GM10266 (cell line): ENCODE data around the gene TNFRSF12A.

ENCODE experiments used
- DNase-seq: peaks from one replicate; pipeline ENCODE4 v3.0.0; 2012; ENCODE audit errors: extremely low spot score
- TF ChIP-seq, protein P1 (sequence below): IDR thresholded peaks from 2 replicates; pipeline ENCODE4 v1.5.1; 2012; ENCODE audit warnings: mild to moderate bottlenecking, low read depth; ENCODE audit not compliant: control insufficient read depth, insufficient read depth; ENCODE audit errors: missing control alignments

The TNFRSF12A gene

DNA sequence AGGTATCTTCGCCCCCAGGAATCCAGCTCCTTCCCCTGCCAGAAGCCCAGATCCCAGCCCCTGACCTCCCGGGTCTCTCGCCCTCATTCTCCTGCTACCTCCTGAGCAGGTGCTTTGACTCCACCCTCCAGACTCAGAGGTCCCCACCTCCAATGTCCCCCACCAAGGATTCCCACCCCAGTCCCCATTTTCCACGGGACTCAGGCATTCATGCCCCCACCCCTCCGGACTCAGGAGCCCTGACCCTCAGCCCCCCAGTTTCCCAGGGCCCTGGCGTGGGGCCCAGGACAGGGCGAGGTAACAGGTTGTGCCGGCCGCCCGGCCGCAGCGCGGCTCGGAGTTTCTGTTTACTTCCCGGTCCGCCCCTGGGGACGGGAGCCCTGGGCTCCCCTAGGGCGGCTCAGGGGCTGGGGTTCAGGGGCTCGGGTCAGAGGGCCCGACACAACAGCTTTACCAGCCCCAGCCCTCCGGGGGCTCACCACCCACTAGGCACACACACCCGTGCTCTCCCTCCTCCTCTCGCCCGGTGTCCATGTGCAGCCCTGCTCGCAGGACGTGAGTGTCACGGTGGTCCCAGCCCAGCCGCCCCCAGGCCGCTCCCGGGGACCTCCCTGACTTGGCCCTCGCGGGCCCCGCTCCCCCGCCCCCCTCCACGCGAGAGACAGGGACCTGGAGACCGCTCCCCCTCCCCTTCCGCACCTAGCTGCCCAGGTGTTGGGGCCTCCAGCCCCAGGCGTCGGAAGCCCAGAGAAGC lies 16.0 kb downstream of the TNFRSF12A start:
- DNase-seq: no peak
- TF ChIP-seq, protein P1, sequence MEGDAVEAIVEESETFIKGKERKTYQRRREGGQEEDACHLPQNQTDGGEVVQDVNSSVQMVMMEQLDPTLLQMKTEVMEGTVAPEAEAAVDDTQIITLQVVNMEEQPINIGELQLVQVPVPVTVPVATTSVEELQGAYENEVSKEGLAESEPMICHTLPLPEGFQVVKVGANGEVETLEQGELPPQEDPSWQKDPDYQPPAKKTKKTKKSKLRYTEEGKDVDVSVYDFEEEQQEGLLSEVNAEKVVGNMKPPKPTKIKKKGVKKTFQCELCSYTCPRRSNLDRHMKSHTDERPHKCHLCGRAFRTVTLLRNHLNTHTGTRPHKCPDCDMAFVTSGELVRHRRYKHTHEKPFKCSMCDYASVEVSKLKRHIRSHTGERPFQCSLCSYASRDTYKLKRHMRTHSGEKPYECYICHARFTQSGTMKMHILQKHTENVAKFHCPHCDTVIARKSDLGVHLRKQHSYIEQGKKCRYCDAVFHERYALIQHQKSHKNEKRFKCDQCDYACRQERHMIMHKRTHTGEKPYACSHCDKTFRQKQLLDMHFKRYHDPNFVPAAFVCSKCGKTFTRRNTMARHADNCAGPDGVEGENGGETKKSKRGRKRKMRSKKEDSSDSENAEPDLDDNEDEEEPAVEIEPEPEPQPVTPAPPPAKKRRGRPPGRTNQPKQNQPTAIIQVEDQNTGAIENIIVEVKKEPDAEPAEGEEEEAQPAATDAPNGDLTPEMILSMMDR: no peak

DNA sequence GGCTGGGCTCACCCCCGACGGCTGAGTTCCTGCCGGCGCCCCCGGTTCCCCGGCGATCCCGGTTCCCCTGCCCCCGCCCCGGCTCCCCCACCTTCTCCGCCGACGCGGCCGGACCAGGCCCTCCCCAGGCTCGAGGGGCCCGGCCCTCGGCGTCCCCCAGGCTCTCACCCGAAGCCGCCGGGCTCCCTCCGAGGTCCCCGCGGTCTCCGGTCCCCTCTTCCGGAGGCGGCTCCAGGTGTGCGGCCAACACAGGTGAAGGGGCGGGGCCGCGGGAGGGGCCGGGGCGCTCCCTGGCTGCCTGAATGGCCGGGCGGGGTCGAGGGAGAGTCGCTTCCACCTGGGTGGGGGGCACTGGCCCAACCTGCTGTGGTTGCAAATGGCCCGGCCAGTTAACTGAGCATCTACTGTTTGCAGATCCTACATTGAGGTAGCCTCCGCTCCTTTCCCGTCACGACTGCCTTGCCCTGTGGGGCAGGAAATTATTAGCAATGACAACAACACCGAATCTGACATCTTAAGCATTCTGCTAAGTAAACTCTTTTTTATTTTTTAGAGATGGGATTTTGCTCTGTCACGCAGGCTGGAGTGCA lies 16.7 kb downstream of the TNFRSF12A start, which contains the start of gene BICDL2:
Gene BICDL2, minus strand, starts transcription at position 219 of the 590 bp plus-strand sequence. CDS start 1,448 bp downstream, outside the sequence.
- TF ChIP-seq, protein P1: no peak
- no peak for DNase-seq

DNA sequence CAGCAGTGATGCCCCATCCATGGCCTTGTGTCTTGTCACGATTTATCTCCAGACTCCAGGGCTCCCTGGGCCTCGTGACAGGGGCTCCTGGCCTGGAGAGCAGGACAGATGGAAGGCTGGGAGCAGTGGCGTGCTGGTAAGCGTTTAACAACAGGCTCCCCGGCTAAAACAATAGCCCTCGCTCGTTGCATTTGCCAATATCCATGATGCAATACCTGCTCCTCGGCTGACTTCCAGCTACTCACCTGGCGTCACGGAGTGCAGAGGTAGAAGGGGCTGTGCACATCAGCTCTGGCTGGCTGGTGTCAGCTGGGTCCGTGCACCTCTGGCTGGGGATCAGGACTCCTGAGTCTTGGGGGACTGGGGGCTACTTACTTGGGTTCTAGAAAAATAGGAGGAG lies 18.1 kb downstream of the TNFRSF12A start:
- DNase-seq: no peak
- TF ChIP-seq, protein P1: no peak

DNA sequence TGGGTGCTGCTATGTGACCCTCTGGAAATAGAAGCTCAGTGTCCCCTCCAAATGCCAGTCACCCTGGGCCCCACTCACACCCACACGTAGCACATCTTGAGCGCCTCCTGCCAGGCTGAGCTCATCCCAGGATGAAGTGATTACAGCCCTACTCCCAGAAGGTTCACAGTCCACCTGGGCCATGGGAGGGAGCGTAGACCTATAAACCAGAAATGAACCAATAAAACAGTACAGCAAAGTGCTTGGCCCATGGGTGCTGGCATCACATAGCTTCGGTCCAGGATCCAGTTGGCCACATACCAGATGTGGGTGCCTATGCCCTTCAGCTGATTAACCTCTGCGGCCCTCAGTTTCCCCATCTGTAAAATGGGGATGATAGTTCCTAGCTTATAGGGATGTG lies 18.7 kb downstream of the TNFRSF12A start:
- TF ChIP-seq, protein P1: no peak

DNA sequence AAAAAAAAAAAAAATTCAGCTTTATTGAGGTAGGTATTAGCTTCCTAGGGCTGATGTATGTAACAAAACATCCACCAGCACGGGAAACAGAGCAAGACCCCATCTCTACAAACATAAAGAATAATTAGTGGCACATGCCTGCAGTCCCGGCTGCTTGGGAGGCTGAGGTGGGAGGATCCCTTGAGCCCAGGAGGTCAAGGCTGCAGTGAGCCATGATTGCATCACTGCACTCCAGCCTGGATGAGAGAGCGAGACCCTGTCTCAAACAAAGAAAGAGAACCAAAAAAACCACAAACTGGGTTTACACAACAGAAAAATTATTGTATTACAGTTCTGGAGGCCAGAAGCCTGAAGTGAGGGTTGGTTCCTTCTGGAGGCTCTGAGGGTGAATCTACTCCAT lies 22.2 kb downstream of the TNFRSF12A start:
- TF ChIP-seq, protein P1: no peak
- no peak for DNase-seq

More for the DNA sequence above, 18.7 kb downstream of the TNFRSF12A start:
- DNase-seq: peak; percentile 8

DNA sequence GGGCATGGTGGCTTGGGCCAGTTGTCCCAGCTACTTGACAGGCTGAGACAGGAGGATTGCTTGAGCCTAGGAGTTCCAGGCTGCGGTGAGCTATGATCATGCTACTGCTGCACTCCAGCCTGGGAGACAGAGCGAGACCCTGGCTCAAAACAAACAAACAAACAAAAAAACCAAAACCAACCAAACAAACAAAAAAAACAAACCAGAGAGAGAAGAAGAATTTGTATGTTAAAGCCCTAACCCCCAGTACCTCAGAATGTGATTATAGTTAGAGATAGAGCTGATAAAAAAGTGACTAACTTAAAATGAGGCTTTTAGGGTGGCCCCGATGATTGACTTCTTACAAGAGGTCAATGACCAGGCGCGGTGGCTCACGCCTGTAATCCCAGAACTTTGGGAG lies 24.5 kb downstream of the TNFRSF12A start:
- DNase-seq: no peak
- TF ChIP-seq, protein P1: no peak
